Psoas muscle (tissue), 8 donors: ENCODE data around the gene WDR88. TPM values are rescaled to one million over a fixed set of nuclear protein-coding genes. Genes with fewer than 3 reads are reported as not detected.

ENCODE experiments used
- ATAC-seq, 4 donors: fragments of 200-7000 bp; cut with Tn5 transposase; one replicate each; pipeline ENCODE4 v1.9.1; 2020; ENCODE audit warnings: moderate library complexity in 3 of 4, mild to moderate bottlenecking in 2 of 4
- DNase-seq, 2 donors: peaks; one replicate each; pipeline ENCODE4 v3.0.0-alpha.2; 2020
- H3K27ac ChIP-seq: fragments of 200-600 bp; one replicate; pipeline ENCODE4 v1.8.0; 2022
- H3K27me3 ChIP-seq, 3 donors: fragments of 200-600 bp in 1 of 3; one replicate each; pipeline versions ENCODE4 v1.6.1 to v1.8.0; 2013 to 2022; ENCODE audit warnings: low read length in 2 of 3, mild to moderate bottlenecking in 2 of 3, moderate library complexity in 1 of 3; ENCODE audit not compliant: insufficient read depth in 3 of 3
- H3K36me3 ChIP-seq, 2 donors: fragments of 200-600 bp in 1 of 2; one replicate each; pipeline versions ENCODE4 v1.6.1 to v1.8.0; 2013 to 2022; ENCODE audit warnings: low read depth in 1 of 2, mild to moderate bottlenecking in 1 of 2, moderate library complexity in 1 of 2; ENCODE audit not compliant: insufficient read depth in 1 of 2
- H3K4me1 ChIP-seq: fragments of 200-600 bp; one replicate; pipeline ENCODE4 v1.8.0; 2022
- H3K4me3 ChIP-seq: fragments of 200-600 bp; one replicate; pipeline ENCODE4 v1.8.0; 2022; ENCODE audit warnings: mild to moderate bottlenecking
- H3K9me3 ChIP-seq: fragments of 200-600 bp; one replicate; pipeline ENCODE4 v1.8.0; 2022
- WGBS, 3 donors: extraction: QIAGEN DNeasy Blood & Tissue Kit; methylation state at CpG; one replicate each; pipeline versions ENCODE4 v1.1.6 to v1.1.7; 2013; 5-methylcytosine and 5-hydroxymethylcytosine counted together
- intact Hi-C, 2 donors: fragments of 100-400 bp; cut with DNase I; formaldehyde crosslinking; loops; one replicate each; pipeline versions ENCODE4 v1.11.0 to v1.14.2; 2022
- polyA plus RNA-seq, 3 donors: library from polyadenylated mRNA; stranded (reverse); fragments of 200-250 nt; gene quantifications; one replicate each; pipeline ENCODE4 v1.2.3, GENCODE V29; 2013
- total RNA-seq, 4 donors: library from RNA; stranded (reverse); fragmentation: NEBNext Ultra II Directional in 2 of 4; extraction: Animal tissue kit (Norgen Biotek cat#: 25700) in 2 of 4; gene quantifications; one replicate each; pipeline versions ENCODE4 v1.2.1 to v1.2.4, GENCODE V29; 2021 to 2023
- TF ChIP-seq, protein P1 (sequence below): fragments of 200-600 bp; IDR thresholded peaks from one replicate; pipeline ENCODE4 v1.8.0; 2022; ENCODE audit warnings: antibody characterized with exemption
- donor health status: healthy with polysubstance abuse.
- donor health status: DM: no; HTN: no; CAD: no; lungs with moderate emphysema.
- donor health status: Bipolar disorder and iron deficiency.
- donor health status: healthy.
- donor health status: DM: yes; HTN: yes; CAD: no.
- donor health status: DM: no; HTN: no; CAD: no.
- donor health status: DM: no; HTN: no; CAD: no.
- donor health status: DM: yes; HTN: yes; CAD: no.

The WDR88 gene
- total and polyA plus RNA-seq, 7 donors, result 0.06 TPM; not detected in 6

- DNase-seq (no peak), ATAC-seq (peak in 1 of 4 donors; percentile 32)
- peaks cover 3 to 40% of the 10 kb centered on the region in 2 donors for H3K36me3 ChIP-seq
- H3K27me3 ChIP-seq, result peaks cover 0 to 18% (median 6%) of the 10 kb centered on the region in 3 donors
- intact Hi-C loops, result no loop called here
- H3K9me3 ChIP-seq, result no peaks in the 10 kb centered on the region
- no peak overlapping the region for H3K4me3 ChIP-seq
- TF ChIP-seq, protein P1, sequence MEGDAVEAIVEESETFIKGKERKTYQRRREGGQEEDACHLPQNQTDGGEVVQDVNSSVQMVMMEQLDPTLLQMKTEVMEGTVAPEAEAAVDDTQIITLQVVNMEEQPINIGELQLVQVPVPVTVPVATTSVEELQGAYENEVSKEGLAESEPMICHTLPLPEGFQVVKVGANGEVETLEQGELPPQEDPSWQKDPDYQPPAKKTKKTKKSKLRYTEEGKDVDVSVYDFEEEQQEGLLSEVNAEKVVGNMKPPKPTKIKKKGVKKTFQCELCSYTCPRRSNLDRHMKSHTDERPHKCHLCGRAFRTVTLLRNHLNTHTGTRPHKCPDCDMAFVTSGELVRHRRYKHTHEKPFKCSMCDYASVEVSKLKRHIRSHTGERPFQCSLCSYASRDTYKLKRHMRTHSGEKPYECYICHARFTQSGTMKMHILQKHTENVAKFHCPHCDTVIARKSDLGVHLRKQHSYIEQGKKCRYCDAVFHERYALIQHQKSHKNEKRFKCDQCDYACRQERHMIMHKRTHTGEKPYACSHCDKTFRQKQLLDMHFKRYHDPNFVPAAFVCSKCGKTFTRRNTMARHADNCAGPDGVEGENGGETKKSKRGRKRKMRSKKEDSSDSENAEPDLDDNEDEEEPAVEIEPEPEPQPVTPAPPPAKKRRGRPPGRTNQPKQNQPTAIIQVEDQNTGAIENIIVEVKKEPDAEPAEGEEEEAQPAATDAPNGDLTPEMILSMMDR, result no peak
- H3K4me1 ChIP-seq, result no peaks in the 10 kb centered on the region
- no peak overlapping the region for H3K27ac ChIP-seq
- 76 to 84% (median 80%) methylated on average over 15 of the region's 15 CpGs for WGBS, 3 donors
Measured at GRCh38 chr19:33132425-33132824, 511 bp downstream of the WDR88 start.

- peaks cover 0 to 18% (median 6%) of the 10 kb centered on the region in 3 donors for H3K27me3 ChIP-seq
- no peak for ATAC-seq
Measured at GRCh38 chr19:33133438-33134031, 1.6 kb downstream of the WDR88 start.

DNA sequence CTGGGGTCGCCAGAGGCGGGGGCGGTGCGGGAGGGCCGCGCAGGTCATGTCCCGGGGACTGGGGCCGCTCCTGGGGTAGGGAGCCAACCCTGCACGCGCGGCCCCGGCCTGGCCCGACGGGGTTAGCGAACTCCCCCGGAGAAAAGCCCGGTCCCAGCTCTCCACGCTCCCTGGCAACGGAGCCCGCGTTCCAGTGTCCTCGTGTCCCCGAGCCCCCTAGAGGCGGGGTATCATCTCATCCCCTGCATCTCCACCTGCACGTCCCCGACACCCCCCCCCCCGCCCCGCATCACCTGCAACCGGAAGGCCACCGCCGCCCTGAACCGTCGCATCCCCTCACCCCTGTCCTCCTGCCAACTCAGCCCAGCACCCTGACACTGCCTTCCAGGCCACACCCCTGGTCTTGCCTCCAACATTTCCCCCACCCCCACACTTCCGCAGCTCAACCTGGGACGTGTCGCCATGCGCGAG lies 2.7 kb downstream of the WDR88 start:
- Histone ChIP-seq H3K27ac (no peak overlapping the region), H3K4me3 (no peak overlapping the region), H3K9me3 (no peaks in the 10 kb centered on the region), H3K36me3 (peaks cover 0 to 18% of the 10 kb centered on the region in 2 donors), H3K4me1 (no peaks in the 10 kb centered on the region), H3K27me3 (peaks cover 0 to 18% (median 6%) of the 10 kb centered on the region in 3 donors)
- 7 to 15% (median 12%) methylated on average over 23 to 38 of the region's 38 CpGs for WGBS, 3 donors
- ATAC-seq (no peak), DNase-seq (no peak)
- intact Hi-C loops, result no loop called here
- TF ChIP-seq, protein P1, result no peak

More at GRCh38 chr19:33133438-33134031, 1.6 kb downstream of the WDR88 start:
- peaks cover 3 to 29% of the 10 kb centered on the region in 2 donors for H3K36me3 ChIP-seq
- TF ChIP-seq, protein P1, result no peak
- no peak overlapping the region for H3K4me3 ChIP-seq
- WGBS, 3 donors, result 37 to 39% (median 38%) methylated on average over 13 of the region's 13 CpGs
- intact Hi-C loops, result no loop called here
- no peaks in the 10 kb centered on the region for H3K4me1 ChIP-seq
- H3K27ac ChIP-seq, result no peak overlapping the region
- no peak for DNase-seq
- H3K9me3 ChIP-seq, result no peaks in the 10 kb centered on the region

- TF ChIP-seq, protein P1, result no peak
- DNase-seq (no peak), ATAC-seq (no peak)
- 58 to 69% (median 63%) methylated on average over 4 of the region's 4 CpGs for WGBS, 3 donors
- Histone ChIP-seq H3K4me1 (no peaks in the 10 kb centered on the region), H3K9me3 (no peaks in the 10 kb centered on the region), H3K27me3 (peaks cover 0 to 18% (median 6%) of the 10 kb centered on the region in 3 donors), H3K4me3 (no peak overlapping the region), H3K36me3 (no peaks in the 10 kb centered on the region), H3K27ac (no peak overlapping the region)
- intact Hi-C loops, result no loop called here
Measured at GRCh38 chr19:33139165-33139564, 7.3 kb downstream of the WDR88 start.
